GM19452 (cell line): ENCODE measurements around the gene GLB1L.

Experiments
- ATAC-seq: cut with Tn5 transposase; IDR thresholded peaks from one replicate; pipeline ENCODE4 v1.9.1; 2021; ENCODE audit not compliant: unreplicated experiment

GLB1L gene

GRCh38 chr2:219253753-219254589 is 8.7 kb upstream of the GLB1L start, which contains the start of gene TUBA4A:
Gene TUBA4A (minus strand): TSS chr2:219253918. CDS start chr2:219253858, 60 bp downstream.
- ATAC-seq: peak; percentile 42

- peak; percentile 2 for ATAC-seq
Measured at GRCh38 chr2:219252900-219253752, 7.9 kb upstream of the GLB1L start, which contains the start of gene TUBA4B. Gene TUBA4B (plus strand): TSS chr2:219253243. CDS start chr2:219253408, 165 bp downstream.

GRCh38 chr2:219252570-219252899 is 7.3 kb upstream of the GLB1L start:
- no peak for ATAC-seq

GRCh38 chr2:219252084-219252483 is 6.8 kb upstream of the GLB1L start:
- no peak for ATAC-seq

GRCh38 chr2:219251656-219252055 is 6.4 kb upstream of the GLB1L start:
- ATAC-seq: no peak

DNA sequence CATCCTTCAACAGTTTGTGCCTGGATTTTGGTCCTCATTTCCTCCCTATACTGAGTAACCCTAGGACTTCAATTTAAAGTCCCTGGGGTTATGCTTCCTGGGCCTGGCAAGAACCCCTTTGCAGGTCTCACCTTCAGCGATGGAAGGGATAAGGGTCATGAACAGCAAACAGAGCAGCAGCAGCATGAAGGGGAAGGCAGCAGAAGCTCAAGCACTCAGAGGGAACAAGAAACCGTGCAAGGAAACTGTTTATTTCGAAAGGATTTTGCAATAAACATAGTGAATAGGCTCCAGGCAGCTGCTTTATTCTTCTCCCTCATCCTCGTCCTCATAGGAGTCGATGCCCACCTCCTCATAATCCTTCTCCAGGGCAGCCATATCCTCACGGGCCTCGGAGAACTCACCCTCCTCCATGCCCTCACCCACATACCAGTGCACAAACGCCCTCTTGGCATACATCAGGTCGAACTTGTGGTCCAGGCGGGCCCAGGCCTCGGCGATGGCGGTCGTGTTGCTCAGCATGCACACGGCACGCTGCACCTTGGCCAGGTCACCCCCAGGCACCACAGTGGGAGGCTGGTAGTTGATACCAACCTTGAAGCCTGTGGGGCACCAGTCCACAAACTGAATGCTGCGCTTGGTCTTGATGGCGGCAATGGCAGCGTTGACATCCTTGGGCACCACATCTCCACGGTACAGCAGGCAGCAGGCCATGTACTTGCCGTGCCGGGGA is 5.0 kb upstream of the GLB1L start:
- ATAC-seq: no peak

DNA sequence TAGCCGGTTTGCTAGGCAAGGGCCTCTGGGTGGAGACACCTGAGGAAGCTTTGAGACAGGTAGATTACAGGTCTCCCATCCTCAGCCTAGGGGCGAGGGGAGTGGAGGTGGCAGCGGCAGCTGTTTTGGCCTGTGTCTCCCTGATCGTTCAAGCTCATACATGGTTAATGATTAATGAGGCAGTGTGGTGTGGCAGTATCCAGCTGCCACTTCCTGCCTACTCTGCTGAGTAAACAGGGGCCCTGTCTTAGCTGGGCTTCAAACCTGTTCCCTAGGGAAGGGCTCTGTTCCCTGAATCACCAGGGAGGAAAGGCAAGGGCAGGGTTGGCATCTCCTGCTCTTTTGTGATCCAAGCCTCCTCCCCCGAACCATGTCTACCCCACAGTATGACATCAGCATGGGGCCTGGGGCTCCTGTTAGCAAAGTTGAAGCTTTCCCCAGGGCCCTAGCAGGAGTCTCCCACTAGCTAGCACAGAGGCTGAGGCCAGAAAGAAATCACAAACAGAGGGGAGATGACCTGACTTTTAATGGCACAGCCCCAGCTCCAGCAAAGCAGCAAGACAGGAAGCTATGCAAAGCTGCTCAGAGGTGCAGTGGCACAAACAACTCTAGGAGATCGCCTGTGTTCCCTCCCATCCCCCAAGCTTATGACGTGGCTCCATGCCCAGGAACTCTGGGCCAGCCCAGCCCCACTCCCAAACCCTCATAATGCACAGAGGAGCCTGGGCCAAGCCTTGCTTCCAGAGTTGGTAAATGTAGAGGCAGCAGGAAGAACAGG is 4.1 kb upstream of the GLB1L start:
- ATAC-seq: peak; percentile 47

GRCh38 chr2:219248845-219249202 is 3.6 kb upstream of the GLB1L start:
- ATAC-seq: no peak

DNA sequence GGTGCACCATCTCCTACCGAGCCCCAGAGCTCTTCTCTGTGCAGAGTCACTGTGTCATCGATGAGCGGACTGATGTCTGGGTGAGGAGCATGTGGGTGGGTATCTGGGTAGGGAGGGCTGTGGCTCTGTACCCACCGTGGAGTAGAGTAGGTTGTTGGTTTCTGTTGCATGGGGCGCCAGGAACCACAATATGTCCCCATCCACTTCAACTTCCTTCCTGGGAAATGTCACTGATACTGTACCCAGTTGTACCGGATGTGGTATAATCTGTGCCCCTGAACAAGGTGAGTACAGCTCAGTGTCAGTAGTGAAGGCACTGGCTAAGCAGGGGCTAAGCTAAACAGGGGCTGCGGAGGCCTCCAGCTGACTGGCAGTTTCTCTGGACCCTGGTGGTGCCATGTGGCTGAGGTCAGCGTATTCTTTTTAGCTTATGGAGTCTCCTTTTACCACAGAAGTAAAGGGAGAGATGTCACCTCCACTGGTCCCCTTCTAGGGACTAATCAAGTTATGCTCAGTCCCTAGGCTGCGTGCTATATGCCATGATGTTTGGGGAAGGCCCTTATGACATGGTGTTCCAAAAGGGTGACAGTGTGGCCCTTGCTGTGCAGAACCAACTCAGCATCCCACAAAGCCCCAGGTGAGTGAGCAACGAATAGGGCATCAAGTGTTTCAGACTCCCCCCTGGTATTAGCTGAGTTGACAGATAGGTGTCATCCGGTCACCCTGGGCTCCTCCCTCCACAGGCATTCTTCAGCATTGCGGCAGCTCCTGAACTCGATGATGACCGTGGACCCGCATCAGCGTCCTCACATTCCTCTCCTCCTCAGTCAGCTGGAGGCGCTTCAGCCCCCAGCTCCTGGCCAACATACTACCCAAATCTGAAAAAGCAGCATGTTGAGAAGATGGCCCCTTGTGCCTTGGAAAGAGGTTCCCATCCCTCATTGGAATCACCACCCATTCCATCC is 2.7 kb upstream of the GLB1L start:
- no peak for ATAC-seq

DNA sequence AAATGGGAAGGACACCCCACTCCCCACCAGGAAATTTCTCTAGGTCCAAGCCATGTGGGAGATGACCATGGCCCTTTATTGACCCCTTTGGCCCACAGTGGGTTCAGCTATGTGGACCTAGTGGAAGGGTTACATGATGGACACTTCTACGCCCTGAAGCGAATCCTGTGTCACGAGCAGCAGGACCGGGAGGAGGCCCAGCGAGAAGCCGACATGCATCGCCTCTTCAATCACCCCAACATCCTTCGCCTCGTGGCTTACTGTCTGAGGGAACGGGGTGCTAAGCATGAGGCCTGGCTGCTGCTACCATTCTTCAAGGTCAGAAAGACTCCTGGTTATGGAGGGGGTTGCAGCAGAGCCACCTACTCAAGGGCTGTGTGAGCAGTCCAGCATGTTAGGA is 1.3 kb upstream of the GLB1L start:
- no peak for ATAC-seq

DNA sequence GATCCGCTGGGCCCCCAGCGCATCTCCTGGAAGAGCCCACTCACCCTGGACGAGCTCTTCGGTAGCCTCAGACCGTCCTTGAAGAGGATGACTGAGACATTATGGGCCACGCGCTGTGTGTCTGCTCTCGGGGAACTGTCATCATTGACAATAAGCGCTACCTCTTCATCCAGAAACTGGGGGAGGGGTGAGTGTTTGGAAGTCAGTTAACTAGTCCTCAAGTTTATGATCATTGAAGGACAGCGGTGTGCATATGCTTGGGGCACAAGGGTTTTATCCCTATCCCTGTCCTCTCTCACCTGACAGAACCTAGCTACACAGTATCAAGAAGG is 621 bp upstream of the GLB1L start:
- ATAC-seq: no peak

DNA sequence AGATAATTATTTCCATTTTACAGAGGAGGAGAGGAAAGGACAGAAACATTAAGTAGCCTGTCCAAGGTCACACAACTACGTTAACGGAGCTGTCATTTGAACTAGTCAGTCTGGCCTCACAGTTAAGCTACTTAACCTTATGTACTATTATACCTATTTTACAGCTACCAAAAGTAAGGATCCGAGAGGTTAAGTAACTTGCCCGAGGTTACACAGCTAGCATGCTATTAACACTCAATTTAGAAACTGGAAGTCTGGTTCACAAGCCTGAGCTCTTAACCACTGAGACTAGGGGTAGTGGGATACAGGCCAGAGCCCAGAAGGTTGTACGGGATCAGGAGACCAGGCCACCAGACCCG is 476 bp downstream of the GLB1L start:
- ATAC-seq: no peak

- no peak for ATAC-seq
Measured at GRCh38 chr2:219243291-219243761, 1.9 kb downstream of the GLB1L start.

DNA sequence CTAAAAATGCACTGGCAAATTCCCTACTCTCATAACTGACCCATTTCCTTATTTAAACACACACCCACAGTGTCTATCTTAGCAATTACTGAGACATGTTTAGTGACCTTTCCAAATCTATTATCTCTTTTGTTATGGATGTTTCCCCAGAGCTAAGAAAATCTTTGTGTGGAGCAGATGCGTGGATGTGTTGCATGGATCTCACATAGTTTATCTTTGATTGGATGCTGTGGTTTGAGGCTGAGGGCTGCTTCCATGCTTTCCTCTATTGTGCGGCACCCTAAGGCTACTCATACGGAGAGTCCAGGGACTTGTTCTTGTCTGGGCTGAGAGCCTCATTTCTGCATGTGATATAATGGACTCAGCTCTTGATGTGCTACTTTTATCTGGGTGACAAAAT is 10.9 kb downstream of the GLB1L start:
- no peak for ATAC-seq

- peak; percentile 12 for ATAC-seq
Measured at GRCh38 chr2:219230059-219230540, 15.1 kb downstream of the GLB1L start.

DNA sequence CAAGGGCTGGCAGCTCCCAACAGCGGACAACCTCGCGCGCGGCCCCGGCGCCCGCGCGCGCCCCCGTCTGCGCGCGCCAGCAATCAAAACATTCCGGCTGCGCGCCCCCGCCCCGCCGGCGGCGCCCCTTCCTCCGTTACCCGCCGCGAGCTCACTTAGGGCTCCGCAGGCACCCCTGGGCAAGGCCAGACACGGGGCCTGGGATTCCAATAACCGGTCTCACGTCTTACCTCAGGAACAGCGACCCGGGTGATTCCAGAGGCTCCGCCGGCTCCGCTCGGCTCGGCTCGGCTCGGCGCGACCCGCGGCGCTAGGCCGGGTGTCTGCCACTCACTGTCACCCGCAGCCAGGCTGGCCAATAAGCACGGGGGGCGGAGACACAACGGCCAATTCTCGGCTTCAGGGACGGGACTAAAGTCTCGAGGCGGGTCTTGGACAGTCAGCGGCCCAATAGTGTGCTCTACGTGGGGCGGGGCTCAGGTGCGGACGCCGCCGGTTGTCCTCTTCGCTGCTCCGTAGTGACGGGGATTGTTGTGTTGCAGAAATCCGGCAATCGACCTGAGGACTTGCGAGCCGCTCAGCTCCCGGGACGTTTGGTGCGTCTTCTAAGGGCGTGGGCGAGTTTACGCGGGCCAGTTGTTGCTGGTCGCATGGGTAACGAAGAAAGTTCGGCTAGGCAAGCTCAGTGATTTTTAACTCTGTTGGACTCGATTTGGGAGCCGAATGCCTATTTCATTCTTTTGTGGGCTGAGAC is 15.8 kb downstream of the GLB1L start, which contains the start of the genes ANKZF1 and ATG9A:
ANKZF1 (plus strand) TSS at position 502 of the 754 bp plus-strand sequence. CDS start 452 bp downstream, outside the sequence.
ATG9A (minus strand) TSS at position 332 of the 754 bp plus-strand sequence. CDS start 1,612 bp downstream, outside the sequence.
- ATAC-seq: peak; percentile 97

- ATAC-seq: no peak
Measured at GRCh38 chr2:219228911-219229304, 16.3 kb downstream of the GLB1L start.
